GM12878 (cell line): Measurements from ENCODE around the gene BCL2.

Experiments used
- CTCF ChIP-seq, 3 experiments: IDR thresholded peaks in 2 of 3; conservative IDR thresholded peaks in 1 of 3; 2 replicates each; pipeline ENCODE4 v1.5.1; 2011; ENCODE audit warnings: low read depth in 3 of 3, low read length in 3 of 3, mild to moderate bottlenecking in 3 of 3, control low read depth in 2 of 3, moderate library complexity in 2 of 3, inconsistent platforms in 1 of 3, mixed read lengths in 1 of 3; ENCODE audit not compliant: control insufficient read depth in 2 of 3, insufficient read depth in 1 of 3; ENCODE audit errors: extremely low read depth in 1 of 3
- EGR1 ChIP-seq, 2 experiments: IDR thresholded peaks; 1 replicate in 1 of 2; 2 replicates in 1 of 2; pipeline ENCODE4 v1.6.1; 2011 to 2012; ENCODE audit warnings: low read depth in 2 of 2, low read length in 2 of 2, borderline replicate concordance in 1 of 2, mild to moderate bottlenecking in 1 of 2, moderate library complexity in 1 of 2
- EZH2 ChIP-seq: IDR thresholded peaks from 2 replicates; pipeline ENCODE4 v1.6.1; 2012; ENCODE audit warnings: low read depth, mild to moderate bottlenecking, control low read depth, inconsistent platforms, low read length, borderline replicate concordance; ENCODE audit not compliant: control insufficient read depth
- FOXK2 ChIP-seq: fragments of 450-650 bp; IDR thresholded peaks from 2 replicates; pipeline ENCODE4 v1.6.1; 2017; ENCODE audit warnings: mild to moderate bottlenecking, moderate library complexity
- FOXM1 ChIP-seq: IDR thresholded peaks from 2 replicates; pipeline ENCODE4 v1.6.1; 2012; ENCODE audit warnings: low read depth, mild to moderate bottlenecking, inconsistent platforms, low read length, moderate library complexity
- KDM1A ChIP-seq: fragments of 200-600 bp; sonication (generic); IDR thresholded peaks from 2 replicates; pipeline ENCODE4 v1.6.1; 2016; ENCODE audit warnings: borderline replicate concordance
- POLR2A ChIP-seq: IDR thresholded peaks from 2 replicates; pipeline ENCODE4 v1.6.1; 2011; ENCODE audit warnings: low read depth, mild to moderate bottlenecking, low read length
- POLR2AphosphoS5 ChIP-seq: IDR thresholded peaks from 2 replicates; pipeline ENCODE4 v1.6.1; 2011; ENCODE audit warnings: mild to moderate bottlenecking, low read length, inconsistent platforms
- RBBP5 ChIP-seq: fragments of 200-600 bp; sonication (generic); conservative IDR thresholded peaks from 2 replicates; pipeline ENCODE4 v1.6.1; 2016
- RCOR1 ChIP-seq: conservative IDR thresholded peaks from 2 replicates; pipeline ENCODE4 v1.6.1; 2012; ENCODE audit warnings: low read depth, low read length, improper control_type of control experiment
- REST ChIP-seq: IDR thresholded peaks from 2 replicates; pipeline ENCODE4 v1.6.1; 2012; ENCODE audit warnings: mild to moderate bottlenecking, low read depth, low read length
- SREBF1 ChIP-seq: IDR thresholded peaks from 2 replicates; pipeline ENCODE4 v1.6.1; 2012; ENCODE audit warnings: mild to moderate bottlenecking, low read length
- TBL1XR1 ChIP-seq: IDR thresholded peaks from 2 replicates; pipeline ENCODE4 v1.6.1; 2012; ENCODE audit warnings: low read depth, low read length, improper control_type of control experiment
- ZBTB33 ChIP-seq: fragments of 450-650 bp; IDR thresholded peaks from 2 replicates; pipeline ENCODE4 v1.6.1; 2017; ENCODE audit warnings: mild to moderate bottlenecking

GRCh38 chr18:63312737-63313395 lies 6.7 kb downstream of the BCL2 start:
- TF ChIP-seq CTCF (IDR thresholded peaks at IDR 0.05 in 2 of 3, conservative IDR thresholded peaks at IDR 0.05 in 1 of 3; ENCODE audit: control insufficient read depth in 2 of 3, extremely low read depth in 1 of 3, insufficient read depth in 1 of 3, low read depth in 3 of 3, low read length in 3 of 3) (no peak), EGR1 (IDR thresholded peaks at IDR 0.05; ENCODE audit: borderline replicate concordance in 1 of 2, low read depth in 2 of 2, low read length in 2 of 2) (no peak), POLR2A (peak; percentile 30; the same call in 1 of the 2 replicates), REST (no peak), SREBF1 (no peak), FOXM1 (no peak), POLR2AphosphoS5 (no peak; the same call in 1 of the 2 replicates), FOXK2 (no peak), EZH2 (no peak), RCOR1 (no peak), TBL1XR1 (peak; percentile 65; the same call in 1 of the 2 replicates), RBBP5 (no peak), ZBTB33 (no peak), KDM1A (no peak)
